HepG2 (cell line): Measurements from ENCODE around the gene RASD1. TPM values are rescaled to one million over a fixed set of nuclear protein-coding genes. Genes with fewer than 3 reads are reported as not detected.

Experiments used
- ATAC-seq: fragments of 200-7000 bp; cut with Tn5 transposase; 3 replicates; pipeline ENCODE4 v1.9.1; 2020; ENCODE audit warnings: mild to moderate bottlenecking, moderate library complexity
- BruUV-seq: library from RNA; stranded (reverse); fragments of 400-500 nt; replicated peaks from 2 replicates; lab custom pipeline; 2021; lab: Mats Ljungman, UMichigan
- CTCF ChIA-PET: fragments of 300-600 bp; formaldehyde crosslinking; extraction: SDS; loops from one replicate; lab custom pipeline; 2021; ENCODE audit warnings: low total read pairs, inconsistent platforms, low intra/inter-chr PET ratio; lab: Yijun Ruan, JAX
- POLR2A ChIA-PET: fragments of 350-600 bp; sonication (Branson Sonifier 250); formaldehyde crosslinking; loops from one replicate; lab custom pipeline; 2020; ENCODE audit warnings: antibody characterized with exemption, inconsistent platforms; lab: Yijun Ruan, JAX
- DNase-seq: peaks from one replicate; pipeline ENCODE4 v3.0.0-alpha.2; 2015; ENCODE audit warnings: low spot score
- FAIRE-seq: peaks from 3 replicates; lab custom pipeline; 2011; peaks lifted over from hg19 to GRCh38; lab: Jason Lieb, UNC
- H2AFZ ChIP-seq: one replicate; pipeline ENCODE4 v1.6.1; 2011; ENCODE audit warnings: low read length, inconsistent platforms
- H3K27ac ChIP-seq: fragments of 300-600 bp; 3 replicates; pipeline ENCODE4 v1.8.0; 2011; ENCODE audit warnings: mixed run types, mild to moderate bottlenecking, mixed read lengths, low read length, inconsistent platforms; ENCODE audit not compliant: insufficient read depth; ENCODE audit errors: extremely low read length
- H3K27me3 ChIP-seq, 2 experiments: fragments of 200-600 bp in 1 of 2; 2 replicates in 1 of 2; 3 replicates in 1 of 2; pipeline versions ENCODE4 v1.6.0 to v1.8.0; 2011; ENCODE audit warnings: low read length in 2 of 2, mild to moderate bottlenecking in 2 of 2, moderate library complexity in 2 of 2, inconsistent platforms in 1 of 2; ENCODE audit not compliant: insufficient read depth in 2 of 2, control insufficient read depth in 1 of 2
- H3K36me3 ChIP-seq, 2 experiments: fragments of 200-600 bp in 1 of 2; replicated peaks in 1 of 2; 2 replicates in 1 of 2; 3 replicates in 1 of 2; pipeline versions ENCODE4 v1.5.1 to v1.8.0; 2011; ENCODE audit warnings: low read length in 2 of 2, inconsistent platforms in 1 of 2; ENCODE audit not compliant: insufficient read depth in 2 of 2, control insufficient read depth in 1 of 2
- H3K4me1 ChIP-seq: 2 replicates; pipeline ENCODE4 v1.5.1; 2012; ENCODE audit warnings: low read length, inconsistent platforms; ENCODE audit not compliant: insufficient read depth
- H3K4me2 ChIP-seq: 2 replicates; pipeline ENCODE4 v1.6.0; 2011; ENCODE audit warnings: low read depth, low read length, inconsistent platforms
- H3K4me3 ChIP-seq, 3 experiments: fragments of 200-600 bp in 1 of 3; sonication (generic), shearing (Covaris generic) in 1 of 3; replicated peaks in 1 of 3; 2 replicates each; pipeline ENCODE4 v1.5.1; 2011 to 2016; ENCODE audit warnings: low read length in 3 of 3, inconsistent platforms in 2 of 3, low read depth in 2 of 3, mild to moderate bottlenecking in 2 of 3, control low read depth in 1 of 3, mixed read lengths in 1 of 3; ENCODE audit not compliant: insufficient read depth in 1 of 3
- H3K79me2 ChIP-seq: one replicate; pipeline ENCODE4 v1.6.1; 2011; ENCODE audit warnings: low read length, inconsistent platforms; ENCODE audit not compliant: insufficient read depth
- H3K9ac ChIP-seq: 2 replicates; pipeline ENCODE4 v1.6.0; 2011; ENCODE audit warnings: mild to moderate bottlenecking, low read depth, low read length, inconsistent platforms; ENCODE audit not compliant: insufficient read depth
- H3K9me3 ChIP-seq: 2 replicates; pipeline ENCODE4 v1.5.1; 2012; ENCODE audit warnings: mild to moderate bottlenecking, low read length
- H4K20me1 ChIP-seq: 2 replicates; pipeline ENCODE4 v1.6.0; 2011; ENCODE audit warnings: inconsistent platforms, mild to moderate bottlenecking, low read length, moderate library complexity; ENCODE audit not compliant: insufficient read depth
- ARNTL ChIP-seq: sonication (generic); formaldehyde crosslinking; IDR thresholded peaks from 2 replicates; pipeline ENCODE4 v1.4.0; 2020; ENCODE audit warnings: mild to moderate bottlenecking, missing genetic modification reagents
- BCL6 ChIP-seq: IDR thresholded peaks from 2 replicates; pipeline ENCODE4 v1.6.1; 2016; ENCODE audit warnings: missing genetic modification reagents, missing compliant biosample characterization
- BORCS8-MEF2B ChIP-seq: sonication (generic); formaldehyde crosslinking; IDR thresholded peaks from 2 replicates; pipeline ENCODE4 v1.8.0; 2022; ENCODE audit warnings: mild to moderate bottlenecking, missing genetic modification reagents
- EP300 ChIP-seq, 3 experiments: sonication (generic) in 1 of 3; formaldehyde crosslinking in 1 of 3; IDR thresholded peaks; 2 replicates each; pipeline versions ENCODE4 v1.5.1 to v1.6.1; 2011 to 2020; ENCODE audit warnings: low read depth in 2 of 3, low read length in 2 of 3, borderline replicate concordance in 1 of 3, improper control_type of control experiment in 1 of 3, mild to moderate bottlenecking in 1 of 3, missing genetic modification reagents in 1 of 3, moderate library complexity in 1 of 3
- HIC2 ChIP-seq: sonication (generic); formaldehyde crosslinking; IDR thresholded peaks from 2 replicates; pipeline ENCODE4 v1.9.0; 2022; ENCODE audit warnings: low read depth, missing genetic modification reagents
- HNF4G ChIP-seq, 2 experiments: sonication (generic) in 1 of 2; formaldehyde crosslinking in 1 of 2; IDR thresholded peaks; 2 replicates each; pipeline versions ENCODE4 v1.4.0 to v1.6.1; 2011 to 2020; ENCODE audit warnings: borderline replicate concordance in 2 of 2, low read depth in 2 of 2, mild to moderate bottlenecking in 2 of 2, low read length in 1 of 2, missing genetic modification reagents in 1 of 2, moderate library complexity in 1 of 2
- NFE2L1 ChIP-seq: sonication (generic); formaldehyde crosslinking; IDR thresholded peaks from 2 replicates; pipeline ENCODE4 v1.4.0; 2020; ENCODE audit warnings: missing genetic modification reagents, mild to moderate bottlenecking, borderline replicate concordance
- NR2F6 ChIP-seq, 2 experiments: IDR thresholded peaks; 2 replicates each; pipeline ENCODE4 v1.6.1; 2016; ENCODE audit warnings: antibody characterized with exemption in 1 of 2, mild to moderate bottlenecking in 1 of 2
- TARDBP ChIP-seq: sonication (generic); formaldehyde crosslinking; IDR thresholded peaks from 2 replicates; pipeline ENCODE4 v1.8.0; 2022; ENCODE audit warnings: mild to moderate bottlenecking, missing genetic modification reagents
- TOPORS ChIP-seq: sonication (generic); formaldehyde crosslinking; IDR thresholded peaks from 2 replicates; pipeline ENCODE4 v1.8.0; 2023; ENCODE audit warnings: mild to moderate bottlenecking, missing genetic modification reagents
- ZBTB10 ChIP-seq: sonication (generic); formaldehyde crosslinking; IDR thresholded peaks from 2 replicates; pipeline ENCODE4 v1.4.0; 2020; ENCODE audit warnings: missing genetic modification reagents, borderline replicate concordance
- ZBTB37 ChIP-seq: sonication (generic); formaldehyde crosslinking; IDR thresholded peaks from 2 replicates; pipeline ENCODE4 v1.4.0; 2020; ENCODE audit warnings: mild to moderate bottlenecking, missing genetic modification reagents
- ZNF580 ChIP-seq: IDR thresholded peaks from 2 replicates; pipeline ENCODE4 v1.6.1; 2016; ENCODE audit warnings: low read depth, borderline replicate concordance
- WGBS: methylation state at CpG from one replicate; pipeline ENCODE4 v1.1.6; 2017; ENCODE audit warnings: low lambda C conversion rate; 5-methylcytosine and 5-hydroxymethylcytosine counted together
- in situ Hi-C: cut with HindIII; loops from 2 replicates; pipeline ENCODE4 v1.10.0; 2017; ENCODE audit warnings: low pct_unique_long_range_greater_than_20kb; ENCODE audit not compliant: extremely low pct_ligation_motif_present
- intact Hi-C: fragments of 100-400 bp; cut with micrococcal nuclease; formaldehyde crosslinking; loops from one replicate; pipeline ENCODE4 v1.10.0; 2022; ENCODE audit not compliant: unreplicated experiment
- polyA plus RNA-seq, 8 experiments: library from polyadenylated mRNA; depleted of rRNA in 3 of 8; stranded (reverse) in 7 of 8; unstranded in 1 of 8; fragments of >200 nt; fragmentation: Illumina TruSeq in 4 of 8; extraction: Trizol in 4 of 8; gene quantifications; 2 replicates each; pipeline versions ENCODE4 v1.2.1 to v1.2.3, GENCODE V29; 2011 to 2016; ENCODE audit warnings: low read depth in 4 of 8, missing spikeins in 1 of 8, mixed read lengths in 1 of 8; ENCODE audit not compliant: insufficient read depth in 1 of 8
- total RNA-seq, 5 experiments: library from RNA; depleted of rRNA; stranded (reverse); fragments of >200 nt; fragmentation: Illumina TruSeq; extraction: Trizol; gene quantifications; 2 replicates each; pipeline ENCODE4 v1.2.3, GENCODE V29; 2016; ENCODE audit warnings: low read depth in 1 of 5

The RASD1 gene
- total and polyA plus RNA-seq, 2 of the 13 experiments (the other 11 are each of a cell fraction or from before 2014, with no cell fraction given) = 1.6 to 4.2 TPM

- 20% methylated on average over 2 of the region's 5 CpGs for WGBS
- H3K27me3 ChIP-seq = 0 out of 5 replicates have a peak, but pooled peaks cover 0 to 13% of the 10 kb centered on the region in 2 experiments
- CTCF ChIA-PET = no interaction called here
- peak overlapping the region; percentile 62 for H3K9ac ChIP-seq
- POLR2A ChIA-PET = interaction anchor here (0.6 to 5.2 kb wide), 11 partner anchors 12 to 91 kb away, joined by 3 to 57 read pairs (median 5); partner anchors contain the start of gene RASD1
- no peaks in the 10 kb centered on the region for H3K9me3 ChIP-seq
- FAIRE-seq = no peak
- H3K4me1 ChIP-seq = peaks cover 86% of the 10 kb centered on the region
- H3K27ac ChIP-seq = peak overlapping the region; percentile 65
- peak overlapping the region; percentile 84 for H3K4me2 ChIP-seq
- BruUV-seq = no TSS peak
- peak; percentile 15 for ATAC-seq
- H3K79me2 ChIP-seq = no peaks in the 10 kb centered on the region
- peak overlapping the region in 1 of 3 experiments; percentile 49; a peak in 2 of 6 replicates for H3K4me3 ChIP-seq
- H3K36me3 ChIP-seq = no peaks in the 10 kb centered on the region
- no peak overlapping the region for H2AFZ ChIP-seq
- H4K20me1 ChIP-seq = no peaks in the 10 kb centered on the region
- intact Hi-C loops (loop anchor here (5.0 kb wide), 1 partner anchor 50 kb away; the partner anchor contains the start of gene RASD1), in situ Hi-C loops (loop anchor here (5.0 kb wide), 1 partner anchor 90 kb away; no protein-coding TSS in a partner anchor)
- DNase-seq = no peak
- TF ChIP-seq BCL6 (CRISPR knock-in tag) (peak; percentile 31; the same call in 1 of the 2 replicates), NFE2L1 (CRISPR knock-in tag) (no peak), NR2F6 (IDR thresholded peaks at IDR 0.05) (peak; percentile 64), NR2F6 (CRISPR knock-in tag; IDR thresholded peaks at IDR 0.05) (peak; percentile 58), TARDBP (CRISPR knock-in tag) (0 out of 2 replicates have a peak, but pooled peaks have one; percentile 28), BORCS8-MEF2B (CRISPR knock-in tag) (0 out of 2 replicates have a peak, but pooled peaks have one; percentile 29), EP300 (IDR thresholded peaks at IDR 0.05; ENCODE audit: low read depth in 2 of 2, low read length in 2 of 2) (0 out of 4 replicates have a peak, but pooled peaks of 1 of the 2 experiments have one; percentile 23), EP300 (CRISPR knock-in tag; IDR thresholded peaks at IDR 0.05; ENCODE audit: borderline replicate concordance) (no peak), ZBTB10 (CRISPR knock-in tag) (no peak), HIC2 (peak; percentile 88; the same call in 1 of the 2 replicates), HNF4G (IDR thresholded peaks at IDR 0.05; ENCODE audit: borderline replicate concordance, low read depth, low read length) (peak; percentile 50; the same call in 1 of the 2 replicates), HNF4G (CRISPR knock-in tag; IDR thresholded peaks at IDR 0.05; ENCODE audit: borderline replicate concordance, low read depth) (no peak), ZBTB37 (CRISPR knock-in tag) (peak; percentile 76), ZNF580 (CRISPR knock-in tag) (no peak), ARNTL (CRISPR knock-in tag) (0 out of 2 replicates have a peak, but pooled peaks have one; percentile 25), TOPORS (CRISPR knock-in tag) (0 out of 2 replicates have a peak, but pooled peaks have one; percentile 34)
Observed at GRCh38 chr17:17447264-17447663, 48.9 kb downstream of the RASD1 start.
